Stimulated activated CD8-positive, alpha-beta memory T cell treated with anti-CD3 and anti-CD28 coated beads, Interleukin-4, amount 100 ng/mL, for 4 hours (primary cell): ENCODE results near the gene CCDC106.
A peak's percentile ranks its signal among the peaks of the same experiment; 100 is the strongest.

Experiments used
- DNase-seq, 2 donors: peaks; one replicate each; pipeline ENCODE4 v3.0.0-alpha.2; 2020; ENCODE audit warnings: low read depth in 2 of 2, low spot score in 1 of 2

CCDC106 gene

DNA sequence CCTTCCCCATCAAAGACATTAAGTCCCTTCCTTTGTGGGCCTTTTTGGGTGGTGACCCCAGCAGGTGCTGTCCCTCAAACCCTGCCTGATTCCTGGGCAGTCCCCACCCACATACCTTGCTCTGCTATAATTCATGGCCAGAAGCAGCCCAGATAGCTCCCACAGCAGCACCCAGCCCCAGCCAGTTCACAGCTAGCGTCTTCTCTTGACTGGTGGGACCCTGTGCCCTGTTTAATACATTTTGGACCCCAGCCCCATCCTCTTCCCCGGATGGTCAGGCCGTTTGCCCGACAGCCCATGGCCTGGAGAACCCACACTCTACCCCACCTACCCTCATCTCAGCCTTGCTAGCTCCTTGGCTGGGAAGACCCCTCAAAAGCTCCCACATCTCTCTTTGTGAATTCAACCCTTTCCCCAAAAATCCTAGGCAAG is 2.1 kb downstream of the CCDC106 start:
- DNase-seq: no peak

DNA sequence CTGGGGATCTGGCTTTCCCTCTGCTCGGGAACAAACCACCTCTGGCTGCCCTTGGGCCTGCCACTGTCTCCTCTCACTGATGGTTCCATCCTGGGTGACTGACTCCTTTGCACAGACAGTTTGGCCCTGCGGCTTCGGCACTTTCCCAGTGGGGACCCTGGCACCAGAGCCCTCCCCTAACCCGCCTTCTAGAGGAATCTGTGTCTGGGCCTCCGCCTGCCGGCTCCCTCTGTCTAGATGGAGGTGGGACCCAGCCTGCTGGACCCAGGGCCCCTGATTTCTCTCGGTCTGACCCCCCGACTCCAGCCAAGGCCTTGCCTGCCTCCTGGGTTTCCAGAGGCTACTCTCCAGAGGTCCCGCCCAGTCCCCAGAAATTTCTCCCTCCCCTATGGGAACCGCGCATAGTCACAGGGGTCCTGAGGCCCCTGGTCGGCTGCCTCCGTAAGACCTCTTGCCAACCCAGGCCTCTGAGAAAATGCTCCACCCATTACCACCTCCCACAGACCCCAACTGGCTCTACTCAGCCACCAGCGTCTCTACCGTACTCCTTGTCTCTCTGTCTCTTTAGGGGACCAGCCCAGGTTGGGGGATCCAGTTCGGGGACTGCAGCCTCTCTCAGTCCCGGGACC is 2.7 kb downstream of the CCDC106 start:
- DNase-seq: no peak

DNA sequence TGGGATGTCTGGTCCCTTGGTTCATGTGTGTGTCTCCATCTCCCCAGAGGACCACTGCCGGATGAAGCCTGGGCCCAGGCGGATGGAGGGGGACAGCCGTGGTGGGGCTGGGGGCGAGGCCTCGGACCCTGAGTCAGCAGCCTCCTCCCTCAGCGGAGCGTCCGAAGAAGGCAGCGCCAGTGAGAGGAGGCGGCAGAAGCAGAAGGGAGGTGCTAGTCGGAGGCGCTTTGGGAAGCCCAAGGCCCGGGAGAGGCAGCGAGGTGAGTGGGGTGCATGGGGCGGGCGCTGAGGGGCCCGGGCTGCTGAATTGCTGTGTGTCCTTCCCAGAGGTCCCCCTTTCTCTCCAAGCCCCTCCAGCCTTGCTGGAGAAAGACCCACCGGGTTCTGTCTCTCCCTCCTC is 3.2 kb downstream of the CCDC106 start:
- no peak for DNase-seq

DNA sequence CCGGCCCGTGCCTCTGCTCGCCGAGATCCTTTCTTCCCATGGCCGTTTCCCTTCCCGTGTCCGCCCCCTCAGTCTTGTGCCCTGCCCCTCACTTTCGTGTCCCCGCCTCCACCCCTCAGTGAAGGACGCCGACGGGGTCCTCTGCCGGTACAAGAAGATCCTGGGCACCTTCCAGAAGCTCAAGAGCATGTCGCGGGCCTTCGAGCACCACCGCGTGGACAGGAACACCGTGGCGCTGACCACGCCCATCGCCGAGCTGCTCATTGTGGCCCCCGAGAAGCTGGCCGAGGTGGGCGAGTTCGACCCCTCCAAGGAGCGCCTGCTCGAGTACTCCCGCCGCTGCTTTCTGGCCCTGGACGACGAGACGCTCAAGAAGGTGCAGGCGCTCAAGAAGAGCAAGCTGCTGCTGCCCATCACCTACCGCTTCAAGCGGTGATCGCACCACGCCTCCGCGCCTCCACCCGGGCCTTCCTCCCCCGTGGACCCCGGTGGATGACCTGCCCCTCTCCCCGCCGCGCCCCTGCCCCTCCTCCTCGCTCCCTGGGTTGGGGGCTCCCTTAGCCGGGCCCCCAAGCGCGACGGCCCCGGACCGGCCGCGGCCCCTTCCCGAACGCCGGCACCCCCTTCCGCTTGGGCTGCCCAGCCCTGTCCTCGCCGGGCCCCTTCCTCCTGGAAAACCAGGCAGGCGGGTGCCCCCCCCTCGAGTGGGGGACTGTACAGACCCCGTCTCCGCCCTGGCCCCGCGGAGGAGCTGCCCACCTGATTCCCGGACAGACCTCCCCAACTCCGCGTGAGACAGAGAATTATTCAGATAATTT is 4.5 kb downstream of the CCDC106 start:
- no peak for DNase-seq

DNA sequence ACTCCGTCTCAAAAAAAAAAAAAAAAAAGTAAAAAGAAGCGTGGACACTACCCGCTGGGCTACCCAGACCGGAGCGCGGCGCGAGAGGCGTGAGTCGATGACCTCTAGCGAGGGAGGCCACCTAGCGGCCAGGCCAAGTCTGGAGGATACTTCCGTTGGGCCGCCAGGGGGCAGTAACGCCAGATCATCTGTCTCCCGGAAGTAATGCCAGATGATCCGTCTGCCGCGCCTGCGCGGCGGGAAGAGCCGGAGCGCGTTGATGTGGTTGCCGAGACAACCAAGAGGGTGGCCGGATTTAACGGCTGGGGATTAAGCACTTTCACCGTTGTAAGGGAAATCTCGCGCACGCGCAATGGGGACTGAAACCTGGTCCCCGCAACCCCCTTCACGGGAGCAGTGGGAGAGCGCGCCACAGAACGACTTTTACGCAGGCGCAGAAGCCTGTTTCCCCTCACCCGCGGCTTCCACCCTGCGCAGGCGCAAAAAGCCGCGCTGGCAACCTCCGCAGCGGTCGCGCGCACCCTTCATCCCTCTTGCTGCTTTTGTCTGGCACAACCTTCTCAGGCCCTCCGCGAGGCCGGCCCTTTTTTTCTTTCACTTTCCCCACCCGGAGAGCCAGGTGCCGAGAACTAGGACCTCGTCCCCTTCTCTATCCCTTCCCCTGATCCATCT is 5.8 kb downstream of the CCDC106 start:
- peak; percentile 98 to 99 for DNase-seq

DNA sequence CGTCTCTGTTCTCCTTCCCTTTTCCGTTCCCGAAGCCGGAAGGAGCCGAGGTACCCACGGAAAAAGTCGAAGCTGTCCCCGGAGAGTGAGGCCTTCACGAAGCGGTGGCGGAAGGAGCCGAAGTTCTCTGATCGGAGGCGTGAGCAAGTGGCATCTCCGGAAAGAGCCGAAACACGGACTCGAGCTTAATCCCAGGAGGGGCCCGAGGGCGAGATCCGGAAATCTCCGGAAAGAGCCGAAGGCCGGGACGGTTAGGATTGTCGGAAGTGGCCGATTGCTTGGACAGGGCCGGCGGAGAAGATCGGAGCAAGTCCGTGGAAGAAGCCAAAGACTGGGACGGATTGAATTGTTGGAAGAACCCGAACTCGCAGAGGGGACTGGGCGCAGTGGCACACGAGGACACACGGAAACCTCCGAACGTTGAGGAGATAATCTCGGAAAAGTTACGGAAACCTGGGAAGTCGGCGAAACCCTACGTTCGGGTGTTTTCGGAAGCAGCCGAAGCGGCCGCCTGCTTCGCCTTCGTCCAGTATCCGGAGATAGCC is 6.4 kb downstream of the CCDC106 start:
- DNase-seq: peak; percentile 94 to 98

DNA sequence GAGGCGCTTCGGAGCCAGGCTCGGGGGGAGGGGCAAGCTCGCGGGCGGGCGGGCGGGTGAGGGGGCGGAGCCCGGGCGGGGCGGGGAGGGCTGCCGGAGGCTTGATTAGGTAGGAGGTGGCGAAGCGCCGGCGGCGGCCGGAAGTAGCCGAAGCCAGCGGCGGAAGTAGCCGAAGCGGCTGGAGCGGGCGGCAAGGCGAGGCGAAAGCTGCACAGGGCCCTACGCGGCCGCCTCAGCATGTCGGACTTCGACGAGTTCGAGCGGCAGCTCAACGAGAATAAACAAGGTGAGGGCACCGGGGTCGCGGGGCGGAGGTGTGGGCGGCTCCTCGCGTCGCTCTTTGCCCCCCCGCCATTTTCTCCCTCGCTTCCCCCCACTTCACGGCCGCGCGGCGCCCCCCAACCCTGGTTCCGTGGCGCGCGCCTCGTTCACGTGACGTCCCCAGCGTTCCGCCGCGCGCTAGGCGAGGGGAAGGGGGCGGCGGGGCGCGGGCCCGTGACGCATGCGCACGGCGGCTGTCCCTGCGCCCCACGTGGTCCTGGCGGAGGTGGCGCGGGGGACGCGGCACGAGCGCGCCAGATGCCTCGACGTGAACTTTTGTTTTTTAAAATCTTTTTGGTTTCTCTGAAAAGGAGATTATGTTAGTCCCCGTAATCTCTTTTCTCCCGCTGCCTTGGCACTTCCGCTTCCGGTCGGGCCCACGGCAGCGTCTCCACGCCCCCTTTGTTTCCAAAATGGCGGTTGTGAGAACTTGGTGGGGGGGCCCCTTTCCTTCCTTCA is 7.0 kb downstream of the CCDC106 start, which contains the start of gene U2AF2:
Gene U2AF2, plus strand, starts transcription at position 168 of the 780 bp plus-strand sequence. Its CDS starts 70 bp downstream, at position 238.
- DNase-seq: peak; percentile 88 to 91

DNA sequence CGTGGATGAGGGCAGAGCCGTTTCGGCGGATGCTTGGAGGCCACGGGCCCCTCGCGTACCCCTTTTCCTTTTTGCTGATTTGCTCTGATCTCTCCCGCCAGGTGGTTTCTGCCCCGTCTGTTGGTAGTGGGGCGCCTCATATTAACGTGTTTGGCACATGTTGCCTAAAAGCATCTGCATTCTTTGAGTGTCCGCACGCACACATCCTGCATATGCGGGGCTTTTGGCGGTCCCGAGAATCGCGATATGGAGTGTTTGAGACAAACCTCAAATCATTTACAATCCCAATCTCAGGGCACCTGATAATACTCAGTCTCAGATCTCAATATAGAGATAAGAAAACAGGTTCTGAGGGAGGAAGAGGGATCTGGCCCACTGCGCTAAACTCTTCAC is 7.6 kb downstream of the CCDC106 start:
- no peak for DNase-seq

DNA sequence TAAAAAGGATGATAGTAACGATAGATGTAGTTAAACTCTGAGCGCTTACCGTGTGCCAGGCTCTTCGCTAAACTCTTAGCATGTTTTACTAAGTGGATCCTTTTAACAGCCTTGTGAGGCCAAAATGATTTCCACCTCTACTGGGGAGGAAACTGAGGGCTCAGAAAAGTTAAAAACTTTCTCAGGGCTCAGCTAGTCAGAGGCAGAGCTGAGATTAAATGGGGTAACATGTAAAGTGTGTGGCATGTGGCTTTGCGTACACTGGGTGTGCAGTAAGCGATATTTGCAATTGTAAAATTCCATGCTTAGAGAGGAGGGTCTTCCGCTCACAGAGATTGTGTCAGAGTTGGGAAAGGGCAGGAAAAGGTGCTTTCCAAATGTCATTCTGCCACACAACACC is 8.5 kb downstream of the CCDC106 start:
- no peak for DNase-seq

DNA sequence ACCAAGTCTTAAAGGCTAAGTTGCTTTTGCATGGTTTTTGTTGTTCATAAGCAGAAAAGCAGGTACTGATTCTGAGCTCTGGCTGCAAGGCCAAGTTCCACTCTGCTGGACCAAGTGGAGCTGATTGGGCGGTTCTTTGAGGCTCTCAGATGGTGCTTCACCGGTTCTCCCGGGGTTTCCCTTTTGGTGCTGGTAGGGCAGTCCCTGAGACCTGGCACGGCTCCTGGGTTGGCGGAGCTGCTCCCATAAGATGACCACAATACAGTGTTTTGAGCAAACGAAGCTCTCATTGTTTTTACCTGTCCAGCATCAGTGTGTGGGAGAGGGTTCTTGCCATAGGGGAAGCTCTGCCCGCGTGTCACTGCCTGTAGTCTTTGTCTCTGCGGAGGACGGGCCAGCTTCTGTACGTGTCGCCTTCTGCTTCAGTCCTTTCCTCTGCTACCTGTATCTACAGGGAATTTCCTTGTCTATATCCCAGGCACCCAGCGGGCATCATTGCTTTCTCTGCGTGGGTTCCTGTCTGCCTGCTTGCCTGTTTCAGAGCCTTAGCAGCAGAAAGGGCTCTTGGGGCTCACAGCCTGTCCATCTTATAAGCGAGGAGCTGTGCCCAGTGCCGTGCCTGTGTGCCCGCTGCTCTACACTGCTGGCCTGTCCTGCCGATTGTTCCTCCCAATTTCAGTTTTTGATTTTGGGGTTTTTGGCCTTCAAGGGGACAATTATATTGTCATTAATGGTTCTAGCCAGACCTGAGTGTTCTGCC is 9.2 kb downstream of the CCDC106 start:
- no peak for DNase-seq

DNA sequence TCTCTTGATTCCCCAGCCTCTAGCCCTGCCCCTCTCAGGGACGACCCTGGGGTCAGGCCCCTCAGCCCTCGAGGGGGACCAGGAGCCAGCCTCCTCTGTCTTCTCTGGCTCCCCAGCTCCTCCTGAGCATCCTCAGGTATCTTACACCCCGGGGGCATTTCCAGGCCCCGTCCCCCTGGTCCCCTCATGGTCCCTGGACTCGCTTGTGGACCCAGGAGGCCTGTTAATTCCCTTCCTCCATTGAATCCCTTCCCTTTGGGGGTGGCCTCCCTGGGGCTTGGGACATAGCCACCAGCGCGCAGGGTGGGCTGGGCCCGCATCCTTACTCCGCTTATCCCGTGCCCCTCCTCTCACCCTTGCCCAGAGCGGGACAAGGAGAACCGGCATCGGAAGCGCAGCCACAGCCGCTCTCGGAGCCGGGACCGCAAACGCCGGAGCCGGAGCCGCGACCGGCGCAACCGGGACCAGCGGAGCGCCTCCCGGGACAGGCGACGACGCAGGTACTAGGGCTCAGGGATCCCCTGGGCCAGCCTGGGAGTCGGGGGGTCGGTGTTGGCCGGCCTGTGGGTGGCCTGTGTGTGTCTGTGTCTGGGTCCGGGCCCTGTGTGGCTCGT is 10.9 kb downstream of the CCDC106 start:
- no peak for DNase-seq

DNA sequence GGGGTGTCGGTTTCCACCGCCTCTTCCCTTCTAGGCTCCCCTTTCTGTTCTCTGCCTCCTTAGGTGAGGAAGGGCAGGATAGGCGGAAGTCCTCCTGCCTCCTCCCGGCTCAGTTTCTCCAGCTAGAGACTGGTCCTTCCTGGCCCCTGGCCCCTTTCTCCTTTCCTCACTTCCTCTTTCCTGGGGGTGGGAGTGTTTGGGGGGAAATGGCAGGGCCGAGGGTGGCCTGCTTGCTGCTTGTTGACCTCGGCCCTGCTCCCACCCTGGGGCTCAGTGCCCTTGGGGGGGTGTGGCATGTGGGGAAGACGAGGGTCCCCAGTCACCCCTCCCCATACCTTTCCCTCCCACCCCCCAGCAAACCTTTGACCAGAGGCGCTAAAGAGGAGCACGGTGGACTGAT is 11.8 kb downstream of the CCDC106 start:
- DNase-seq: no peak

DNA sequence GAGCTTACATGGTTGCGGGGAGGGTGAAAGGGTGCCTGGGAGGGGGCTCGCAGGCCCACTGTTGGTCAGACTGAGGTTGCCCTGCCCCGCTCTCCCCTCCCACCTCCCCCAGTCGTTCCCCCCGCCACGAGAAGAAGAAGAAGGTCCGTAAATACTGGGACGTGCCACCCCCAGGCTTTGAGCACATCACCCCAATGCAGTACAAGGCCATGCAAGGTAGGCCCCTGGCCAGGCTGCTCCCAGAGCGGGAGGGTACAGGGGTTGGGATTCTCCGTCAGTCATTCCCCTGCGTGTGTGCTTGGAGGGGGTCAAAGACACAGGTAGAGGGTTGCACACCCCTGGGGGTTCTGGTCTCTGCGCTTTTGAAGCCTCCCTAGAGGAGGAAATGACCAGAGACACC is 12.4 kb downstream of the CCDC106 start:
- DNase-seq: no peak

DNA sequence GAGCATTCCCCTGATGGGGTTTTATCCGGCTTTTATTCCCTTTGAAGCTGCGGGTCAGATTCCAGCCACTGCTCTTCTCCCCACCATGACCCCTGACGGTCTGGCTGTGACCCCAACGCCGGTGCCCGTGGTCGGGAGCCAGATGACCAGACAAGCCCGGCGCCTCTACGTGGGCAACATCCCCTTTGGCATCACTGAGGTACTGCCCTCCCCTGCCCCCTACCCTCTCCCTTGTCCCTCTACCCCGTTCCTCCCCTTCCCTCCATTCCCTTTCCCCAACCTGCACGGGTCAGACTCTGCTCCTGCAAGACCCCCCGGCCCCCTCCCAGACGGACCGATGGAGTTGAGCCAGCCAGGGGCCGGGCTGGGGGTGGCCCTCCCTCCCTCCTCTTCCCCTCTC is 13.0 kb downstream of the CCDC106 start:
- DNase-seq: no peak

DNA sequence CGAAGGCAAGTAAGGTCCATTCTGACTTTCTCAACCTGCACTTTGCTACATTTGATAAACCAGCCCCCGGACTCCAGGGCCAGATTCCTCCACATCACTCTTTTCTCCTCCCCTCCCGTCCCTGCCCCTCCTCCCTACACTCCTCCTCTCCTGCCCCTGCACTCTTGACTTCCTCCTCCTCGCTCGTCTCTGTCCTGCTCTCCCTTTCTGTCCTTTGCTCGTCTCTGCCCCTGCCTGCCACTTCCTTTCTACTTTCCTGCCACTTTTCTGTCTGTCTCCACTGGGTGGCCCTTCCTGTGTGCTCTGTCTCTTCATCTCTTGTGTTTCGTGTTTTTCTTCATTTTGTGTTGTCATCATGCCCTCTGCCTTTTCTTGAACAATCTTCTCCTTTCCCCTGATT is 13.8 kb downstream of the CCDC106 start:
- DNase-seq: no peak

DNA sequence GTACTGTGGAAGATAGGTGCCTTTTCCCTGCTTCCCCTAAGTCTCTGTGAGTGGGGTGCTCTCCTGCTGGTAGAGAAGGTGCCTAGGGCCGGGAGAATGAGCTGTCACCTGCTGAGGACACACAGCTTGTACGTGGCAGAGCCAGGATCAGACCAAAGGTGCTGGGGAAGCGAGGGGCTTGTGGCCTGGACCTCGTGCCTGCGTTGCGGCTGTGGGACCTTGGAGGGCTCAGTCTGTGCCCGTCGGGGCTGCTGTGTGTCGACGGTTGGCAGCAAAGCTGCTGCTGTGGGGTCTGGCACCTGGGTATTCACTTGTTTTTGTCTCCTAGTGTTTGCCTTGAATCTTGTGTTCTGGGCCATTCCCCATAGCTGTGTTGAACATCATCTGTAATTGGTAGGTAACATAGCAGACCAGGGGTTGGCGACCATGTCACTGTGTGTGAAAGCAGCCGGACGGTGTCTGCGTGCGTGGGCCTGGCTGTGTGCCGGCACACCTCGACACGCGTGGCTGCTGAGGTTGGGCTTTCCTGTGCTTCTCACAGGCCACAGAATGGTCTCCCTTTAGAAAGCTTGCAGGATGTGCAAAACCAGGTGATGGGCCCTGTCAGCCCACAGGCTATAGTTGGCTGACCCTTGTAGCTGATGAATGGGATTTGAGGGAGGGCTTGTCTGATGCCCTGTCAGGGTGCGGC is 16.0 kb downstream of the CCDC106 start:
- DNase-seq: no peak

DNA sequence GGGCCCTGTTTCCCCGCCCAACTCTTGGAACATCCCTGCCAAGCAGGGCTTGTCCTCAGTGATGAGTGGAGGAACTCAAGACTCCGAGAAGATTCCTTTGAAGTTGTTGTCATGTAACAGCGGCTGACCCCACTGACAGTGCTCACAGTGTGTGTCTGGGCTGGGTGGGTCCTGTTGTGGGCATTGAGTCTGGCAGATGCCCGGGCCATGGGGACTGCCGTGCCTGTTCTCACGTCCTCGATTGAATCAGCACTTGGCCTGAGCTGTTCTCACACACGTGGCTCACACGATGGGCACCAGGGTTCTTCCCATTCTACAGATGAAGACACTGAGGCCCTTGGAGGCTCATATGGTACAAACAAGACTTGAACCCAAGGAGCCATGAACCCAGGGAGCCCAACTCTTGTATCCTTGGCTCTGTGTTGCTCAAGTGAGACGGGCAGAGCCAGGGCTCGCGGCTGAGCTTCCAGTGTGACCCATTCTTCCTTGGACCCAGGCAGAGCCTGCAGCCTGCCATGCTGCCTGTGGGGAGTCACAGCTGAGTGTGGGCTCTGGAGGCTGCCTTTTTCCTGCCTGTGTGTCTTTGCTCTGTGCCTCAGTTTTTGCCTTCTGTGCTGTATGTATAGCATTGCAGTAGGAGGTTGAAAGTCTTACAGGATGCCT is 18.5 kb downstream of the CCDC106 start:
- no peak for DNase-seq

DNA sequence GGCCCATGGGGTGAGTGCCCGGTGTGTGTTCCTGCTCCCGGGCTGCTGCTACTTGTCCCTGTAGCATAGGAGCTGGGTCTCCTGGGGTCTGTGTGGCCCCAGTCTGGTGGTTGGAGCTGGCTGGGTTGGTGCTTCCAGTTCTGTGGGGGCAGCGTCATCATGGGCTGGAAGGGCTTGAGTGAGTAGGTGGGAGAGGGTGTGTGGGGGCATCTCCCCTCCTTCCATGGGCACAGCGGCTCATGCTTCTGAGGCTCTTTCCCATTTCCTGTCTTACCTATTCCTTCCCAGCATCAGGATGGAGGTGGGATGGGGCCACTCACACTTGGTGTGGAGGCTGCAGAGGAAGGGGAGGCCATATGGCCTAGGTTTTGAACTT is 19.0 kb downstream of the CCDC106 start:
- no peak for DNase-seq

DNA sequence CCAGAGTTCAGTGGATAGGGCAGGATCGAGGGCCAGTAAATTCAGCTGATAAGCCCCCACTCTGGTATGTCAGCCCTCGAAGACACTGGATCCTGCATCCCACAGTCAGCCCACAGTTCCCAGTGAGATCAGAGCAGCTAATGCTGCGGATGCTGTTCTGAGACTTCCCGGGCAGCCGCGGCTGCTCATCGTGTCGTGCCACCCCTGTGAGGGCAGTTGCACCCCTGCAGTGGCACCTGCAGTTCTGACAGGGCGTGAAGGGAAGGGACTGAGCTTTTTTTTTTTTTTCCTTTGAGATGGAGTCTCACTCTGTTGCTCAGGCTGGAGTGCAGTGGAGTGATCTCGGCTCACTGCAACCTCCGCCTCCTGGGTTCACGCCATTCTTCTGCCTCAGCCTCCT is 19.5 kb downstream of the CCDC106 start:
- DNase-seq: no peak
